Astrocyte (in vitro differentiated cells and primary cell): ENCODE measurements around the gene IFNA7.
"Not testable (repeated sequence)": the region's sequence is repeated elsewhere in the genome, so short reads cannot be mapped to it uniquely, and the experiment has no call there.

Experiments used
- CTCF ChIP-seq: IDR thresholded peaks from 2 replicates; pipeline ENCODE4 v1.5.1; 2011; ENCODE audit warnings: low read depth, mild to moderate bottlenecking, inconsistent platforms, low read length, moderate library complexity; ENCODE audit not compliant: insufficient read depth
- EZH2 ChIP-seq: IDR thresholded peaks from 2 replicates; pipeline ENCODE4 v1.6.1; 2012; ENCODE audit warnings: mild to moderate bottlenecking, low read length, inconsistent platforms; ENCODE audit not compliant: insufficient read depth

- peak; percentile 44 for TF ChIP-seq CTCF
- not testable (repeated sequence) for TF ChIP-seq EZH2
Observed at GRCh38 chr9:21194867-21195776, 6.9 kb downstream of the IFNA7 start.
